Hematopoietic multipotent progenitor cell (in vitro differentiated cells): ENCODE measurements around the gene PDIA2. TPM values are rescaled to one million over a fixed set of nuclear protein-coding genes. Genes with fewer than 3 reads are reported as not detected.
"Not testable (repeated sequence)": the region's sequence is repeated elsewhere in the genome, so short reads cannot be mapped to it uniquely, and the experiment has no call there.

Experiments used
- DNase-seq, 3 donors: peaks; one replicate each; pipeline ENCODE4 v3.0.0-alpha.2; 2011 to 2015; ENCODE audit warnings: low read depth in 2 of 3, low spot score in 2 of 3
- total RNA-seq: library from RNA; depleted of rRNA; stranded (reverse); fragments of >200 nt; gene quantifications from one replicate; pipeline ENCODE4 v1.2.3, GENCODE V29; 2012

Gene PDIA2
- total RNA-seq, 1 donor, result 0.27 TPM

- peak; percentile 65 to 73 (median 66) for DNase-seq
Measured at GRCh38 chr16:324451-325334, 41.7 kb downstream of the PDIA2 start.

GRCh38 chr16:325375-326145 lies 42.6 kb downstream of the PDIA2 start:
- DNase-seq, result peak in 1 of 3 donors; percentile 23

GRCh38 chr16:330741-331140 lies 47.8 kb downstream of the PDIA2 start:
- no peak for DNase-seq

GRCh38 chr16:331181-331814 lies 48.3 kb downstream of the PDIA2 start:
- peak in 1 of 3 donors; percentile 47 for DNase-seq

- DNase-seq, result no peak
Measured at GRCh38 chr16:333406-334094, 50.6 kb downstream of the PDIA2 start.

- not testable (repeated sequence) for DNase-seq
Measured at GRCh38 chr16:334164-334832, 51.3 kb downstream of the PDIA2 start.

- DNase-seq, result not testable (repeated sequence)
Measured at GRCh38 chr16:334861-335632, 52.1 kb downstream of the PDIA2 start.

GRCh38 chr16:336269-336668 lies 53.3 kb downstream of the PDIA2 start:
- DNase-seq, result no peak

Other genes starting within 250 kb of the PDIA2 start
- gene POLR3K, start 229.6 kb upstream of the PDIA2 start, total RNA-seq, result 9.4 TPM
- 12.4 TPM for gene SNRNP25, start 229.3 kb upstream of the PDIA2 start, total RNA-seq
- gene RHBDF1, start 210.5 kb upstream of the PDIA2 start, total RNA-seq, result 11.3 TPM
- 194 TPM for gene MPG, start 204.9 kb upstream of the PDIA2 start, total RNA-seq
- 36.9 TPM for gene NPRL3, start 144.5 kb upstream of the PDIA2 start, total RNA-seq
- not detected for gene HBZ, start 130.5 kb upstream of the PDIA2 start, total RNA-seq
- gene HBM, start 117.2 kb upstream of the PDIA2 start, total RNA-seq, result 1.3 TPM
- gene HBA2, start 110.3 kb upstream of the PDIA2 start, total RNA-seq, result 169 TPM
- gene HBA1, start 106.5 kb upstream of the PDIA2 start, total RNA-seq, result 192 TPM
- gene HBQ1, start 102.7 kb upstream of the PDIA2 start, total RNA-seq, result 3.8 TPM
- gene LUC7L, start 53.7 kb upstream of the PDIA2 start, total RNA-seq, result 50.4 TPM
- gene FAM234A, start 48.3 kb upstream of the PDIA2 start, total RNA-seq, result 47.4 TPM
- 1.3 TPM for gene RGS11, start 7.2 kb upstream of the PDIA2 start, total RNA-seq
- 0.27 TPM for gene ARHGDIG, start 2.6 kb upstream of the PDIA2 start, total RNA-seq
- 45.8 TPM for gene AXIN1, start 69.6 kb downstream of the PDIA2 start, total RNA-seq
- 56.0 TPM for gene MRPL28, start 87.4 kb downstream of the PDIA2 start, total RNA-seq
- gene PGAP6, start 98.8 kb downstream of the PDIA2 start, total RNA-seq, result 88.3 TPM
- gene NME4, start 114.0 kb downstream of the PDIA2 start, total RNA-seq, result 170 TPM
- 13.5 TPM for gene DECR2, start 118.7 kb downstream of the PDIA2 start, total RNA-seq
- gene RAB11FIP3, start 142.5 kb downstream of the PDIA2 start, total RNA-seq, result 23.4 TPM
- gene CAPN15, start 244.5 kb downstream of the PDIA2 start, total RNA-seq, result 59.2 TPM